ENCODE data around the gene OLFM4. TPM values are rescaled to one million over a fixed set of nuclear protein-coding genes. Genes with fewer than 3 reads are reported as not detected.

The OLFM4 gene
- not detected in 2 replicates for total RNA-seq
- polyA plus RNA-seq: not detected in 2 replicates
- polyA plus RNA-seq (2011; cell fraction: cytosol; rRNA removed): not detected in 2 replicates
- not detected in 2 replicates for polyA plus RNA-seq (2011; cell fraction: nucleus; rRNA removed)
- not detected in 2 replicates for polyA plus RNA-seq (2012)
- not detected in 2 replicates for polyA minus RNA-seq
- not detected for polyA minus RNA-seq (2011; cell fraction: cytosol; rRNA and poly(A)+ RNA removed)
- polyA minus RNA-seq (2011; cell fraction: nucleus; rRNA and poly(A)+ RNA removed): not detected in 2 replicates
- not detected for Bru-seq, nascent RNA
- not detected for BruChase-seq, experiment 1, labeled RNA remaining after a 6-hour chase
- BruChase-seq, experiment 2, labeled RNA remaining after a 2-hour chase: not detected
- long read RNA-seq: 0 reads

- no peak within 1 kb of the TSS for H2AFZ ChIP-seq (ENCODE audit: low read depth, low read length)
- no peak within 1 kb of the TSS for H3K27ac ChIP-seq (ENCODE audit: insufficient read depth, low read depth, low read length)
- H3K4me3 ChIP-seq (replicated peaks in 1 of 3; ENCODE audit: insufficient read depth in 1 of 3, low read depth in 1 of 3, low read length in 3 of 3): no peak within 1 kb of the TSS
- dilution Hi-C loops (cut with MboI; ENCODE audit: extremely low pct_ligation_motif_present, low sequenced_read_pairs) (no loop called here), intact Hi-C loops (cut with micrococcal nuclease) (no loop called here)
- CTCF ChIA-PET: no interaction called here
- no peak within 1 kb of the TSS for H3K9ac ChIP-seq (replicated peaks; ENCODE audit: extremely low read depth, insufficient read depth, low read length)
- H3K79me2 ChIP-seq (ENCODE audit: control insufficient read depth, insufficient read depth, low read length): no peaks in the 10 kb centered on the region
- FAIRE-seq: no peak
- no peaks in the 10 kb centered on the region for H3K4me1 ChIP-seq (ENCODE audit: control insufficient read depth, extremely low read depth, insufficient read depth, low read length)
- no TSS peak for BruUV-seq (replicated peaks)
- POLR2A ChIA-PET: no interaction called here
- TF ChIP-seq JUN (IDR thresholded peaks at IDR 0.05; ENCODE audit: borderline replicate concordance, insufficient read depth, insufficient read length, low read depth) (no peak), EZH2 (IDR thresholded peaks at IDR 0.05; ENCODE audit: borderline replicate concordance, low read depth, low read length, severe bottlenecking) (no peak), MYC (IDR thresholded peaks at IDR 0.05; ENCODE audit: low read depth, low read length) (no peak), POLR2A (IDR thresholded peaks at IDR 0.05; ENCODE audit: low read depth, low read length) (no peak), GATA2 (IDR thresholded peaks at IDR 0.05; ENCODE audit: insufficient read depth, insufficient read length, low read depth, low read length) (no peak), CTCF (IDR thresholded peaks at IDR 0.05; ENCODE audit: extremely low read depth in 1 of 2, insufficient read depth in 1 of 2, low read depth in 1 of 2, low read length in 2 of 2) (no peak), FOS (IDR thresholded peaks at IDR 0.05; ENCODE audit: borderline replicate concordance, insufficient read depth, low read length) (no peak), POLR2AphosphoS5 (IDR thresholded peaks at IDR 0.05; ENCODE audit: insufficient read depth, low read depth, low read length) (no peak), MAX (IDR thresholded peaks at IDR 0.05; ENCODE audit: insufficient read depth, insufficient read length) (no peak)
- H3K9me1 ChIP-seq (replicated peaks; ENCODE audit: control insufficient read depth, extremely low read depth, insufficient read depth, low read length): no peaks in the 10 kb centered on the region
- no peaks in the 10 kb centered on the region for H3K9me3 ChIP-seq (replicated peaks; ENCODE audit: control insufficient read depth, insufficient read depth, low read length)
- no peak for DNase-seq (ENCODE audit: low read depth, low spot score)
- no peaks in the 10 kb centered on the region for H3K36me3 ChIP-seq (ENCODE audit: control insufficient read depth in 2 of 2, extremely low read depth in 1 of 2, insufficient read depth in 2 of 2, low read length in 2 of 2)
- no peak within 1 kb of the TSS for H3K4me2 ChIP-seq (ENCODE audit: insufficient read depth, low read length)
- no peaks in the 10 kb centered on the region for H4K20me1 ChIP-seq (replicated peaks; ENCODE audit: control insufficient read depth, extremely low read depth, insufficient read depth, low read length)
- H3K27me3 ChIP-seq (ENCODE audit: control insufficient read depth in 2 of 2, insufficient read depth in 2 of 2, low read length in 2 of 2): no peaks in the 10 kb centered on the region
Observed at GRCh38 chr13:53028637-53029203, at the start of gene OLFM4. Gene OLFM4 (plus strand): TSS chr13:53028813. CDS start chr13:53028837, 24 bp downstream.

Measured in endothelial cell of umbilical vein (primary cell).